DMS 273 (cell line): ENCODE measurements around the gene GALK2.
"Not testable (repeated sequence)": the region's sequence is repeated elsewhere in the genome, so short reads cannot be mapped to it uniquely, and the experiment has no call there.

Source experiments
- DNase-seq: peaks from one replicate; lab custom pipeline; 2025; ENCODE audit not compliant: unreplicated experiment; lab: John Stamatoyannopoulos, UW

The GALK2 gene

DNA sequence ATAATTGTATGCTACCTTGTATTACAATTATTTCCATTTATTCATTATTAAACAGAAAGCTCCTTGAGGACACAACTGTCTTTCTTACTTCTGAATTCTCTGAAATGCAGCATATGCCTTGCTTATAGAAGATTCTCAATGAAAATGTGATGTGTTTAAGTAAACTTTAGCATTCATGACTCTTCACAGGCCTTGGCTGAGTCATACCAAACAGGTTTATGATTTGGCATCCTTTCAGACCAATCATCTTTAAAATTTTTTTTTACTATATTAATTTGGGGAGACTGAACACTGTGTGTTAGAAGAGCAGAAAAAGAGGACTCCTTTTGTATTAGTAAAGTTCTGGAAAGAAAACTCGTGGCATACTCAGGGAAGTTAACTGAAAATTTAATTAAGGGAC, 6.4 kb upstream of the GALK2 start:
- DNase-seq, result no peak

DNA sequence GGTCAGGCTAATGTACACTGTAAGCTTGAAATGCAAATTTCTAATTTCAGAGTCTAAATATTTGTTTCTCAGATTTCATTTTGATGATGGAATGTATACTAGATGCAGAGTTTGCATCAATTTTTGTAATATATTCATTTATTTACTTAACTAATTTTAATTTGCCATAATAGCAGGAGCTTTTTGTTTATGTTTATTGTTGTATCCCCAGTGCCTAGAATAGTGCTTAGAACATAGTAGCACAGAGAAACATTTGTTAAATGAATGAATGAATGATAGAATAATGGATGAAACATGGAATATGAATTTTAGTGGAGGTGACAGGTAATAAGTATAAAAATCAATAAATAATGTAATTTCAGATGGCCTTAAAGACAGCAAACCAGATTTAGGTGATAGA, 5.2 kb upstream of the GALK2 start:
- no peak for DNase-seq

DNA sequence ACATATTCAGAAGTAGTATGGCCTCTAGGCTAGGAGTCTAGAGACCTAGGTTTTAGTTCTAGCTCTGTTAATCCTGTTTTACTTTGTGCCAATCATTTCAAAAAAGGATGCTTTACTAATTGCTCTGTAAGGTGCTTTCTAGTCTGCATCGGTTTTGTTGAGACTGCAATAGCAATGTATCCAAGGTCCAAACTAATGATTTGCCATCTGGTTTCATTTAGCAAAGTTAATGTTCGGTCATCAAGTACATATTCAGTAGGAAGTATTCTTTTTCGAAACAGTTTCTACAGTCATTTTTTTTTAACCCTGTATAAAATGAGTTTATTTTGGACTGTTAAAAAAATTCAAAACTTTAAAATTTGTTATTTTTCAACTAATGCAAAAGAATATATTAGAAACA, 2.0 kb upstream of the GALK2 start:
- no peak for DNase-seq

DNA sequence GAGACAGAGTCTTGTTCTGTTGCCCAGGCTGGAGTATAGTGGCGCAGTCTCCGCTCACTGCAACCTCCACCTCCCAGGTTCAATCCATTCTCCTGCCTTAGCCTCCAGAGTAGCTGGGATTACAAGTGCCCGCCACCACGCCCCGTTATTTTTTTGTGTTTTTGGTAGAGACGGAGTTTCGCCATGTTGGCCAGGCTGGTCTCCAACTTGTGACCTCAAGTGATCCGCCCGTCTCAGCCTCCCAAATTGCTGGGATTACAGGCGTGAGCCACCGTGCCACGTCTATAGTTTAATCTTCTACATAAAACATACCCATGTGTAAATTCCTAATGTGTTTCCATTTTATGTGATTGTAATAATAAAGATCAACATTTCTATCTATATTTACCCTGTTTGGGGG, 1.7 kb downstream of the GALK2 start:
- no peak for DNase-seq

DNA sequence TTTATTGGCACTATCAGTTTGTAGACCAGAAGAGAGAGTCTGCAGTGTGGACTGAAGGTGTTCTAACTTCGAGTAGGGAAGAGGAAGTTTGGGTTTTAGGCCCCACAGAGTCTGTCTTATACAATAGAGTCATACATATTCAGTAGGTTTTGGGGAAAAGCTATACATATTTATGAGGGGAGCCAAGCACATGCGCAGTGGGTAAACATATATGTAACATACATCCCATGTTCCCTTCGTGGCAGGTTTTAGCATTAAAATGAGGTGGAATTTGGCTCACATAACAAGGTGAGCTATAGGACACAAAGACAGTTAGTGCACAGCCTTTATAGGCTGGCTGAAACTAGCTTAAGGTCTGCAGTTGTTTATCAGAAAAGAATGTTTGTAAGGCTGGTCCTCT, 4.9 kb downstream of the GALK2 start:
- DNase-seq, result peak; percentile 8

DNA sequence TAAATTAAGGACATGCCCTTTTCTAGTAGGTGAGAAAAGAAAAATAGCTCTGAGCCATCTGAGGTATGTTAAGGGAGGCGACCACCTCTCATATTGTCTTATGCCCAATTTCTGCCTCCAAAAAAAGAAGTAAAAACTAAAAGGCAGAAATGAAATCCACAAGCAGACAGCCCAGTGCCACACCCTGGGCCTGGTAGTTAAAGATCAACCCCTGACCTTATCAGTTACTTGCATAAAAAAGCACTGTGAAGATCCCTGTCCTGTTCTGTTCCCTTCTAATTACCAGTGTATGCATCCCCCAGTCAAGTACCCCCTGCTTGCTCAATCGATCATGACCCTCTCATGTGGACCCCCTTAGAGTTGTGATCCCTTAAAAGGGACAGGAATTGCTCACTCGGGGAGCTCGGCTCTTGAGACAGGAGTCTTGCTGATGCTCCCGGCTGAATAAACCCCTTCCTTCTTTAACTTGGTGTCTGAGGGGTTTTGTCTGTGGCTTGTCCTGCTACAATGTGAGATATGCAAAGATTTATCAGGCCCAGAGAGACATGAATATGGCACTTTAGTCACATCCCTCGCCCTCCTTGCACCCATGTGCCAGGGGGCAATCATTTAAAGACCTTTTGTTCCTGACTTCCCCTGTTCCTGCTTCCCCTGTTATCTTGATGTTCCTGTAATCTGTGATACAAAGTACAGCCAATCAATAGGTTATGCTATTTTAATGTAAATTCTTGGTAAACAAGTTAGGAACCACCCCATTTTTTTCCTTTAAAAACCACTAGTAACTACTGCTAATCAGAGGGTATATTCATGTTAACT, 5.7 kb downstream of the GALK2 start:
- DNase-seq, result not testable (repeated sequence)

DNA sequence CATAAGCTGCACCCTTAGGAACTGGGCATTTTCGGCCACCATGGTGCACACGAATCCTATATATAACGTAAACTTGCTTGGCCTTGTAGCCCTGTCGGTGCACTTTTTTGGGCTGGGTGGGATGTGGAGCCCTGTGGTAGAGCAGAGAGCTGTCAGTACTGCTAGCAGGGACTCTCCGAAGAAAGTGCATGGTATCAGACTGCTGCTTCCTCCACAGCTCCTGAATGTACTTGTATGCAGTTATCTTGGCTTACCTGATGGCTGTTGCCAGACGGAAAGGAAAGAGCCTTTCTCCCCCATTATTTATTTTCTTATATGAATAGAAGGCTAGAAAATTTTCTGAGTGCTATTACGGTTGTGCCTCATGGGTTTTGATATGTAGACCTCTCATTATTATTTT, 8.4 kb downstream of the GALK2 start:
- no peak for DNase-seq

DNA sequence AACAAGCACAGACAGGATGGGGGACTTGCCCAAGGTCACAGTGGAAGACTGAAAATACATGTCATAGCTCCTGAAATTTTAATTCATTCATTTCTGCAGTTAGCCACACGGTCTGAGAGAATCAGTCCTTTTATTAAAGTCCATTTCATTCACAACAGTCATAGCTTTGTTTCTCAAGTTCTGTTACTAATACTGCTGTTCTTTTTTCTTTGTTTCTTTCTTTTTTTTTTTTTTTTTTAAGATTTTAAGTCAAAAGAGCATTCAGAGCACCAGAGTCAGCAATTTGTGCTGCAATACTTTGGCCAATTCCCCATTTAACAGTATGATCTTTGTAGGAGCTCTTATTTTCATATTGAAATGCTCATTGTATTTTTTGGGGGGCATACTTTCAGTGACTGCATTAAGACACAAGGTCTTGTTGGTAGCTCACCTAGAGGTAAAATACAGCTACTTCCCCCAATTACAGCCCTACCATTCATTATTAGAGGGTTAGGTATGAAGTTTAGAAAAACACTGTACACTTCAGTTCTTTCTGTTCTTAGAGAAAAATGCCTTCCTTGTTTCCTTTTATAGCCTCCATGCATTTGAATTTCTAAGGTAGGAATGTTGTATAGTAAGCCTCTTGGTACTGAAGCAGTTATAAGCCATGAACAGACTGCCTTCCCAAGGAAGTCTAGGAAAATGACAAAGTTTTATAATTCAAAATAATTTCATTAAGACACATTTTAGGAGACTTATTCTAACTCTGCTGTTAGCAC, 9.6 kb downstream of the GALK2 start:
- no peak for DNase-seq

DNA sequence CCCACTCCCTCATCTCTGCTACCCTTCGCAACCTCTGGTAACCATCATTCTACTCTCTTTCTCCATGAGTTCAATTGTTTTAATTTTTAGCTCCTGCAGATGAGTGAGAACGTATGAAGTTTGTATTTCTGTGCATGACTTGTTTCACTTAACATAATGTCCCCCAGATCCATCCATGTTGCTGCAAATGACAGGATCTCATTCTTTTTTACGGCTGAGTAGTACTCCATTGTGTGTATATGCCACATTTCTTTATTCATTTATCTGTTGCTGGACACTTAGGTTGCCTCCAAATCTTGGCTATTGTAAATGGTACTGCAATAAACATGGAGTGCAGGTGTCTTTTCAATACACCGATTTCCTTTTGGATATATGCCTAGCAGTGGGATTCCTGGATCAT, 12.1 kb downstream of the GALK2 start:
- no peak for DNase-seq

DNA sequence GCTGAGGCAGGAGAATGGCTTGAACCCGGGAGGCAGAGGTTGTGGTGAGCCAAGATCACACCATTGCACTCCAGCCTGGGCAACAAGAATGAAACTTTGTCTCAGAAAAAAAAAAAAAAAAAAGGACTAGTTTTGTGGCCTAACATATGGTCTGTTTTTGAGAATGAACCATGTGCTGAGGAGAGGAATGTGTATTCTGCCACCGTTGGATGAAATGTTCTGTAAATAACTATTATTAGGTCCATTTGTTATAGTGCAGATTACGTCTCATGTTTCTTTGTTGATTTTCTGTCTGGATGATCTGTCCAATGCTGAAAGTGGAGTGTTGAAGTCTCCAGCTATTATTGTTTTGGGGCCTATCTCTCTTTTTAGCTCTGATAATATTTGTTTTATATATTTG, 13.7 kb downstream of the GALK2 start:
- DNase-seq, result not testable (repeated sequence)

DNA sequence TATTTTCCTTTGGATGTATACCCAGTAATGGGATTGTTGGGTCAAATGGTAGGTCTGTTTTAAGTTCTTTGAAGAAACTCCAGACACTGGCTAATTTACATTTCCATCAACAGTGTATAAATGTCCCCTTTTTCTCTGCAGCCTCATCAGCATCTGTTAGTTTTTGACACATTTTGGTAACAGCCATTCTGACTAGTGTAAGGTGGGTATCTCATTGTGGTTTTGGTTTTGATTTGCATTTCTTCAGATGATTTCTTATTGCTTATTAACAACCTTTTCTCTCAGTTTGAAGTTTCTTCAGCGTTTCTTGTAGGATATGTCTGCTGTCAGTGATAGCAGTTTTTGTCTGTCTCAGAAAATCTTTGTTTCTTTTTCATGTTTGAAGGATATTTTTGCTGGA, 15.4 kb downstream of the GALK2 start:
- DNase-seq, result no peak

DNA sequence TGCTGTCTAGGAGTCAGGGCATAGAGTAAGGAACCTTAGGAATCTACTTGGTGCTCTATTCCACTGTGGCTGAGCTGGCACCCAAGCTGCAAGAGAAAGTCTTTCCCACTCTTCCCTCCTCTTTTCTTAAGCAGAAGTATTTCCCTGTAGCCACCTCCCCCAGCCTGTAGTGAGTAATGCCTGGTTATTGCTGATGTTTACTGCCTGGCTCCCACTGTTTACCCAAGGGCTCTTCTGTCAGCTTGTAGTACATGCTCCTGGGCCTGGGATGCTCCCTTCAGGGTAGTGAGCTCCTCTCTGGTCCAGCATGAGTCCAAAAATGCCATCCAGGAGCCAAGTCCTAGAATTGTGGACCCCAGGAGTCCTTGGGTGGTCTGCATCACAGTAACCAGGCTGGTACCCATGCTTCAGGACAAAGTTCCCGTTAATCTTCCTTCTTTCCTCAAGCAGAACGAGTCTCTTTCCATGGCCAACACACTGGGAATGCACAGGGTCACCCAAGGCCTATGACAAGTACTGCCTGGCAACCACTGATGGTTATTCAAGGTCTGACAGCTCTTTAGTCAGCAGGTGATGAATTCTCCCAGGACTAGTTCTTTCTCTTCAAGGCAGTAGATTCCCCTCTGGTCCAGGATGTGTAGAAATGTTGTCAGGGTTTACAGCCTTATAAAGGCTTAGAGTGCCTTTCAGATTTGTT, 17.6 kb downstream of the GALK2 start:
- no peak for DNase-seq

DNA sequence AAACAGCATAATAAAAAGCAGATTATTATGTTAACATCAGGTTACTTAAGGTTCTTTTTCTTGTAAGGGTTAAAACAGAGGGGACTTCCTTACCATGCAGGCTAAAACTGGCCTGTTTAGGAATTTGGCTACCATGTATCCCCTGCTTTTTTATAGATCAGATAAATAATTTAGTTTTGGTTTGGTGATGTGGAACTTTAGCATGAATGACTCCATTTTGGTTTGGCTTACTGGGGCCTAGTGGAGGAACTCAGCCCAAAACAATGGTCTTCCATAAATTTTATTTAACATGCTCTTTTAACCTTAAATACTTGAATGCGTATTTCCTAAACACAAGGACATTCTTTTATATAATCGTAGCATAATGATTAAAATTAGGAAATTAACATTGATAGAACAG, 18.9 kb downstream of the GALK2 start:
- DNase-seq, result no peak

DNA sequence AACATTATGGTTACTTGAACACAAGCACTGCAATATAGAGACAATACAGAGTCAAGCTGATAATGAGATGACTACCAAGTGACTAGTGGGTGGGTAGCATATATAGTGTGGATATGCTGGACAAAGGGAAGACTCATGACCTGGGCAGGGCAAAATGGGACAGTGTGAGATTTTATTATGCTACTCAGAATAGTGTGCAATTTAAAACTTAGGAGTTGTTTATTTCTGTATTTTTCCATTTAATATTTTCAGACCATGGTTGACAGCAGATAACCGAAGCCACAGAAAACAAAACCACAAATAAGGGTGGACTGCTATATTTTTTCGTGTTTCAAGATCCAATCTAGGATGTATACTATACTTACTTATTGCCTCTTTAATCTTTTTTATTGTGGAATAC, 19.6 kb downstream of the GALK2 start:
- DNase-seq, result no peak

DNA sequence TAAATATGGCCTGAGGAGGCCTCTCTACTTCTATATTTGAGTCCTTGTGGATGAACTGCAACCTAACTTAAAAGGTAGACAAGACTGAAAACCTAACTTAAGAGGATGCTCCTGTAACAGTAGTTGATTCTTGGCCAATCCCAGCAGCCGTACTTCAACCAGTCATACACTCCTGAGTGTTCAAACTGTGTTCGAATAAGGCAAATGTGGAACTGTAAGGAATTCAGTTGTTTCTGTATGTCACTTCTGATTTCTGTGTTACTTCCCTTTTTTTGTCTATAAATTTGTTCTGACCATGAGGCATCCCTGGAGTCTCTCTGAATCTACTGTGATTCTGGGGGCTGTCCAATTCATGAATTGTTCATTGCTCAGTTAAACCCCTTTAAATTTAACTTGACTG, 20.5 kb downstream of the GALK2 start:
- DNase-seq, result no peak

DNA sequence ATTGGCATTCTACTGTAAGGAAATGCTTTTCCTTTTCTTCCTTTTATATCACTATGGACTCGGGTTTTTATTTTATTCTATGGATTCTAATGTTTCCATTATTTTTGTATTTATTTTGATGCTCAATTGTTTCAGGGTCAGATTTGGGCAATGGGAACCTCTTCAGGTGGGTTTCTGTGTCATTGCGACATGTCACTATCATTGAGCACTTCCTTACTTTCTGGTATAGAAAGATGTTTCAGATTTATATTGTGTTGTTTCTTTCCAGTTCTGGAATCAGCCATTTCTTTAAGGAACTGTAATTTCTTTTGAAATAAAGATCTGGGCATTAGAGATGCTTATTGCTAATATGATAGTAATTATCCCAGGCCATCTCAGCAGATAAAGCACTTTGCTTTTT, 21.8 kb downstream of the GALK2 start:
- no peak for DNase-seq

DNA sequence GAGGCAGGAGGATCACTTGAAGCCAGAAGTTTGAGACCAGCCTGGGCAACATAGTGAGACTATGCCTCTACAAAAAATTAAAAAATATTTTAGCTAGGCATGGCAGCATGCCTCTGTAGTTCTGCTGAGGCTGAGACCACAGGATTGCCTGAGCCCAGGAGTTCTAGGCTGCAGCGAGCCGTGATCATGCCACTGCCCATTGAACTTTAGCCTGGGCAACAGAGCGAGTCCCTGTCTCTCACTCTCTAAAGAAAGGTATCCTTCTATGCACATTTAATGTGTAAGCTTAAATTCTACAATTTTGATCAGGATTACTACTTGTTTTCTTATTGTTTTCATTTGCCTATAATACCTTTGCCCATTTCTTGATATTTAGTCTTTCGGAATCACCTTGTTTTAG, 26.8 kb downstream of the GALK2 start:
- DNase-seq, result no peak

DNA sequence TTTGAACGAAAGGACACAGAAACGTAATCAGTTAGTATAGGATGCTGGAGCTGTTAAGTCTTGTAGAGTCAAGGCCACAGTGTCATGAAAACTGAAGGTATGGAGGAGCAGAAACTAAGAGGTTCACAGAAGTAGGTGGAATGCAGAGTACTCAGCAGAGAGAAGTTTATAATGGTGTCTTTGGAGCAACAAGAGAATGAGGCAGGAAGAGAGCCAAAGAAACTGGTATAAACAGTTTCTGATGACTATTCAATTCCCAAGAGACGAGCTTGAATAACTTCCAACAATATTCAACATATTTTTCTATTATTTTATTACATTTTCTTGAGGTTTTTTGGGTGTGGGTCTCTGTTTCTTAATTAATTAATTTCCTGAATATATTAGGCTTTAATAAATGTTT, 29.6 kb downstream of the GALK2 start:
- no peak for DNase-seq

DNA sequence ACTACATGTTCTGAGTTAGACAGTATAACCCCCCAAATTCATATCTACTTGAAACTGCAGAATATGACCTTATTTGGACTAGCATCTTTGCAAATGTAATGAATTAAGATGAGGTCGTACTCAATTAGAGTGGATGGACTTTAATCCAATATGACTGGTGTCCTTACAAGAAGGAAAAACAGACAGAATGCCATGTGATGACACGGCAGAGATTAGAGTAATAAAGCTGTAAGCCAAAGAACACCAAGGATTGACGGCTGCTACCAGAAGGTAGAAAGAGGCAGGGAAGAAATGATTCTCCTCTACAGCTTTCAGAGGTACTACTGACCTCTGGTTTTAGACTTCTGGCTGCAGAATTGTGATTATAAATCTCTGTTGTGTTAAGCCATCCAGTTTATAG, 30.3 kb downstream of the GALK2 start:
- DNase-seq, result no peak

DNA sequence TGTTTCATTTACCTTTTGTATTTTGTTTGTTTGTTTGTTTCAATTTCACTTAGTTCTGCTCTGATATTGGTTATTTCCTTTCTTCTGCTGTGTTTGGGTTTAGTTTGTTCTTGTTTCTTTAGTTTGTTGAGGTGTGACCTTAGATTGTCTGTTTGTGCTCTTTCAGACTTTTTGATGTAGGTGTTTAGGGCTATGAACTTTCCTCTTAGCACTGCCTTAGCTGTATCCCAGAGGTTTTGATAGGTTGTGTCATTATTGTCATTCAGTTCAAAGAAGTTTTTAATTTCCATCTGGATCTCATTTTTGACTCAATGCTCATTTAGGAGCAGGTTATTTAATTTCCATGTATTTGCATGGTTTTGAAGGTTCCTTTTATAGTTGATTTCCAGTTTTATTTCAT, 38.1 kb downstream of the GALK2 start:
- DNase-seq, result not testable (repeated sequence)

DNA sequence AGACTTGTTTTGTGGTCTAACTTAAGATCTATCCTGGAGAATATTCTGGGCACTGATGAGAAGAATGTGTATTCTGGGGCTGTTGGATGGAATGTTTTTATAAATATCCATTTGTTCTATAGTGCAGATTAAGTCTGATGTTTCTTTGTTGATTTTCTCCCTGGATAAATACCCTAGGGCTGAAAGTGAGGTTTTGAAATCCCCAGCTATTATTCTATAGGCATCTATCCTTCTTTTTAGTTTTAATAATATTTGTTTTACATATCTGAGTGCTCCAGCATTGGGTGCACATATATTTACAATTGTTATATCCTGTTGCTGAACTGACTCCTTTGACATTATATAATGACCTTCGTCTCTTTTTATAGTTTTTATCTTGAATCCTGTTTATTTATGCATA, 42.9 kb downstream of the GALK2 start:
- no peak for DNase-seq
